ENCODE results near the gene S100A9. TPM values are rescaled to one million over a fixed set of nuclear protein-coding genes. Genes with fewer than 3 reads are reported as not detected.
"Not testable (repeated sequence)": the region's sequence is repeated elsewhere in the genome, so short reads cannot be mapped to it uniquely, and the experiment has no call there.

Gene S100A9
- polyA plus RNA-seq, 1 experiment, result not detected

DNA sequence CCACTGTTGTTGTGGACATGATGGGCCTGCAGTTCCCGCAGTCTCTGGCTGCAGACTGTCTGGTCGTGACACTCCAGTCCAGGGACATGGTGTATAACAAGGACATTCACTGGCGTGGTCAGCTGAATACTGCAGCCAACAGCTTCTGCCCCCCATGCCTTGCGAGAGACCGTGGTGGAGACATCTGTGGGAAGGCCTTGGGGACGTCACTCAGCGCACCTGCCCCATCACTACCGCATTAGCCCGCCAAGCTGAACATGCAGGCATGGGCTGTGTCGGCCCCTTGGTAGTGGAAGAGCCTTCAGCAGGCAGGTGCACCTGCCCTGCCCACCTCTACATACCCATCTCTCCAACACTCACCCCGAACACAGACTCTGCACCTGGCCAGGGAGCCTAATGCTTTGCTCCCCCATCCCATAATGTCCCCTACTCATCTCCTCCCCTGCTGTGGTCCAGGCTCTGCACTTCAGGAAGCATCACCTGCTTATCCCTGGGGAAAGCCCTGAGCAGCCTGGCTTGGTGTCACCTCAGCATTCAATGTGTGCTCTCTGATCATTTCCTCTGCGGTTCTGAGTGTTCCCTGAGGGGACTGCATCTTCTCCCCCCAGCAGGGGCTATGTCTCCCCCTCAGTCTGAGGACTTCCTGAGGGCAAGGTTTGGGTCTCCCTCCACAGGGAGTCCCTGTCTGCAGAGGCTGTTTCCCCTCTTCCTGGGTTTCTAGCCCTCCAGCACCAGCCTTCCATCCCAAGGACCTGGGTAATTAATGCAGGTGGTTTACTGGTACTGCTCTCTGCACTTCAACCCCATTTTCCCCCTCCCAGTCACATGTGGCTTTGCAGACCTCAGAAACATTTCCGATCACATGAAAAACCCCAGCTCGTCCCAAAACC, 12.2 kb upstream of the S100A9 start:
- CTCF ChIA-PET, result interaction anchor here (0.7 to 1.3 kb wide), 3 partner anchors 10 to 149 kb away, joined by 3 to 11 read pairs (median 3); no protein-coding TSS in a partner anchor

DNA sequence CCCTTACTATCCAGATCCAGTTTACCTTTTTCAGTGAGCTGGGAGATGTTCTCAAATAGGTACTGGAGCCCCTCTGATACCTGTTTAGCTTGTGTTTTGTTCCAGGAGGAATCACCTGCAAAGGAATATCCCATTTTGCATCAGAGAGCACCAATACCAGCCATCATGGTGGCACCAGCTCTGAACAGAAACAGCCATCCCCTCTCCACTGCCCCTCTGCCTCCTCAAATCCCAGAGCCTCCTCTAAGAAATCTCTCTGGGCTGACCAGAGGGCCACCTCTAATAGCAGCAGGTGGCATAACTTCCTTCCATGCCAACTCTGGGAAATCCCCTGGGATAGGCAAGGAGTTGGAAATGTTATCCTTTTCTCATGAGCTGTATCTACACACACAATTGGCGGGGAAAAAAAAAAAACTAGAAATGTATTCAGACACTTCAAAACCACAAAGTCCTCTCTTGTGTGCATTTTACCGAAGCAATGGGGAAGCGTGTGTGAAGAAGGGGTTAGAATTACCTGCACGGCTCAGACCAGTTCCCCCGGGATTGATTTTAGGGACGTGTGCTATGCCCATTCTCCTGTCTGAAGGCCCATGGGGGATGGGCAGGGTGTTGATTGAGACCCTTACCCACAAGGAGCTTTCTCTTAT, 11.5 kb upstream of the S100A9 start:
- Histone ChIP-seq H3K27me3 (ENCODE audit: control insufficient read depth, insufficient read depth, low read length) (peaks cover 5% of the 10 kb centered on the region; the same call in 1 of the 2 replicates), H3K36me3 (ENCODE audit: control insufficient read depth, insufficient read depth, low read length) (no peaks in the 10 kb centered on the region), H3K4me3 (ENCODE audit: low read depth, low read length) (no peak overlapping the region)
- POLR2A ChIA-PET, result no interaction called here
- no peak for DNase-seq (ENCODE audit: low read depth)
- TF ChIP-seq, protein P1, sequence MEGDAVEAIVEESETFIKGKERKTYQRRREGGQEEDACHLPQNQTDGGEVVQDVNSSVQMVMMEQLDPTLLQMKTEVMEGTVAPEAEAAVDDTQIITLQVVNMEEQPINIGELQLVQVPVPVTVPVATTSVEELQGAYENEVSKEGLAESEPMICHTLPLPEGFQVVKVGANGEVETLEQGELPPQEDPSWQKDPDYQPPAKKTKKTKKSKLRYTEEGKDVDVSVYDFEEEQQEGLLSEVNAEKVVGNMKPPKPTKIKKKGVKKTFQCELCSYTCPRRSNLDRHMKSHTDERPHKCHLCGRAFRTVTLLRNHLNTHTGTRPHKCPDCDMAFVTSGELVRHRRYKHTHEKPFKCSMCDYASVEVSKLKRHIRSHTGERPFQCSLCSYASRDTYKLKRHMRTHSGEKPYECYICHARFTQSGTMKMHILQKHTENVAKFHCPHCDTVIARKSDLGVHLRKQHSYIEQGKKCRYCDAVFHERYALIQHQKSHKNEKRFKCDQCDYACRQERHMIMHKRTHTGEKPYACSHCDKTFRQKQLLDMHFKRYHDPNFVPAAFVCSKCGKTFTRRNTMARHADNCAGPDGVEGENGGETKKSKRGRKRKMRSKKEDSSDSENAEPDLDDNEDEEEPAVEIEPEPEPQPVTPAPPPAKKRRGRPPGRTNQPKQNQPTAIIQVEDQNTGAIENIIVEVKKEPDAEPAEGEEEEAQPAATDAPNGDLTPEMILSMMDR (IDR thresholded peaks at IDR 0.05; ENCODE audit: insufficient read depth, low read depth, low read length), result no peak
- CTCF ChIA-PET, result interaction anchor here (0.7 to 17.9 kb wide), 3 partner anchors 9 to 150 kb away, joined by 3 to 404 read pairs (median 3); no protein-coding TSS in a partner anchor

More for the DNA sequence above, 12.2 kb upstream of the S100A9 start:
- POLR2A ChIA-PET, result no interaction called here
- Histone ChIP-seq H3K4me3 (ENCODE audit: low read depth, low read length) (no peak overlapping the region), H3K27me3 (ENCODE audit: control insufficient read depth, insufficient read depth, low read length) (peaks cover 3% of the 10 kb centered on the region; the same call in 1 of the 2 replicates), H3K36me3 (ENCODE audit: control insufficient read depth, insufficient read depth, low read length) (no peaks in the 10 kb centered on the region)
- TF ChIP-seq, protein P1 (IDR thresholded peaks at IDR 0.05; ENCODE audit: insufficient read depth, low read depth, low read length), result no peak
- no peak for DNase-seq (ENCODE audit: low read depth)

DNA sequence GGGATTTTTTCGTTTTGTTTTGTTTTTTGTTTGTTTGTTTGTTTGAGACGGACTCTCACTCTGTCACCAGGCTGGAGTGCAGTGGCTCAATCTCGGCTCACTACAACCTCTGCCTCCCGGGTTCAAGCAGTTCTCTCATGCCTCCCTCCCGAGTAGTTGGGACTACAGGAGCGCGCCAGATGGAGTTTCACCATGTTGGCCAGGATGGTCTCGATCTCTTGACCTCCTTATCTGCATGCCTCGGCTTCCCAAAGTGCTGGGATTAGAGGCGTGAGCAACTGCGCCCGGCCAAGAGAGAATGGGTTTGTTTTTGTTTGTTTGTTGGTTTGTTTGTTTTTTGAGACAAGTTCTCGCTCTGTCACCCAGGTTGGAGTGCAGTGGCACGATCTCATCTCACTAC, 10.6 kb upstream of the S100A9 start:
- H3K27me3 ChIP-seq (ENCODE audit: control insufficient read depth, insufficient read depth, low read length); H3K36me3 ChIP-seq (ENCODE audit: control insufficient read depth, insufficient read depth, low read length); H3K4me3 ChIP-seq (ENCODE audit: low read depth, low read length); POLR2A ChIA-PET; DNase-seq (ENCODE audit: low read depth): not testable (repeated sequence)
- CTCF ChIA-PET, result interaction anchor here (17.9 kb wide), 1 partner anchor 149 kb away, joined by 404 read pairs; no protein-coding TSS in a partner anchor

DNA sequence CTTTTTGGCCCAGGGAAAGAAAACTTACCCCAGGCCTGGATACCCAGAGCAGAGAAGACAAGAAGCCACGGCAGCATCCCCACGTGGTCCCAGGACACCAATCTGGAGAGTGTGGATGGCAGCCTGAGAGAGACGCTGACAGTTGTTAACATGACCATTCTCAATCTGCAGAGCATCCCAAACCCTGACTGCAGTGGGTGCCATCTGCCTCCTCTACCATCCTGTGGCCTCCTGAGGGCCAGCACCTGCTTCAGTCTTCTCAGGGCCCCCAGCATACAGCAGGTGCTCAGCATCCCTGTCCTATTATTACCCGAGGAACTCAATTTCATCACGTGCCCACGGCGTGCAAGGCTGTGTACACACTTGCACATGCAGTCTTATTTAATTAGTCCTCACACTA, 9.8 kb upstream of the S100A9 start:
- TF ChIP-seq, protein P1 (IDR thresholded peaks at IDR 0.05; ENCODE audit: insufficient read depth, low read depth, low read length), result no peak
- no peak for DNase-seq (ENCODE audit: low read depth)
- H3K36me3 ChIP-seq (ENCODE audit: control insufficient read depth, insufficient read depth, low read length), result no peaks in the 10 kb centered on the region
- peaks cover 6% of the 10 kb centered on the region; the same call in 1 of the 2 replicates for H3K27me3 ChIP-seq (ENCODE audit: control insufficient read depth, insufficient read depth, low read length)
- CTCF ChIA-PET, result interaction anchor here (0.6 to 17.9 kb wide), 3 partner anchors 138 to 1199 kb away, joined by 3 to 404 read pairs (median 3); no protein-coding TSS in a partner anchor
- H3K4me3 ChIP-seq (ENCODE audit: low read depth, low read length), result no peak overlapping the region
- POLR2A ChIA-PET, result no interaction called here

DNA sequence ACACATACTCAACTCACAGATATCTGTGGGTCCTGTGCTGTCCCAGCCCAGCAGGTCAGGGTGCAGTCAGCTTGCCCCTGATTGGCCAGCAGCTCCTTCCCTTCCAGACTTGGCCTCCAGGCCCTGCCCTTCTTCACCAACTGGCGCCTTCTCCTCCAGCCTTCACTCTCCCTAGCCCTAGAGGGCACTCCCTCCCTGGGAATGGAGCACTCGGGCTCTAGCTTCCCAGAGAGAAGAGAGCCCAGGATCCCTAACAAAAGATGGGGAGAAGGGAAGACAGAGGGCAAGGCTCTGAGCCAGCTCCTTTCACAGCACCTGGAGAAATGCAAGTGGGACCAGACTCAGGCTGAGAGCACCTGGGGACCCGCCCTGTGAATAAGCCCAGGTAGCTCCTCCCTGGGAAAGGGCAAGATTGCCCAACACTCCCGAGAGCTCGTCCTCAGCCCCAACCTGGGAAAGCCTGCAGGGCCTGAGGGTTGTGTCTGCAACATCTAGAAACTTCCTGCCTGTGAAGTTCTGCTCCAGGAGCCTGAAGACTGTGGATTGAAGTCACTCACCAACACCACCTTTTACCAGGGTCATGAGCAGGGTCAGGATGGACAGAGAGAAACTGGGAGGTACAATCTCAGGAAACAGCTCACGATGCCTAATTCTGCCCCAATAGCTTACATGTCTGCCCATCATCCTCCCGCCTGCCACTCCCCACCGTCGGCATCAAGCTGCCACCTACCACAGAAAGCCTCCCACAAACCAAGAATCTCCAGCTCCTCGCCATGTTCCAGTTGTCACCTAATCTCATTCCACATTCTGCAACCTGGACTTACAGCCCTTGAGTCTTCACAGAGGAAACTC, 8.9 kb upstream of the S100A9 start, which contains the start of gene PGLYRP4:
PGLYRP4 (minus strand) TSS at position 331 of the 852 bp plus-strand sequence. CDS start 909 bp downstream, outside the sequence.
- DNase-seq (ENCODE audit: low read depth), result no peak
- POLR2A ChIA-PET, result no interaction called here
- H3K4me3 ChIP-seq (ENCODE audit: low read depth, low read length), result no peak within 1 kb of the TSS
- H3K36me3 ChIP-seq (ENCODE audit: control insufficient read depth, insufficient read depth, low read length), result no peaks in the 10 kb centered on the region
- TF ChIP-seq, protein P1 (IDR thresholded peaks at IDR 0.05; ENCODE audit: insufficient read depth, low read depth, low read length), result no peak
- CTCF ChIA-PET, result interaction anchor here (0.5 to 17.9 kb wide), 6 partner anchors 11 to 1198 kb away, joined by 3 to 404 read pairs (median 4); no protein-coding TSS in a partner anchor
- H3K27me3 ChIP-seq (ENCODE audit: control insufficient read depth, insufficient read depth, low read length), result peaks cover 7% of the 10 kb centered on the region; the same call in 1 of the 2 replicates
